SKM-1 (cell line): ENCODE results near the gene GPD1L.
"Not testable (repeated sequence)": the region's sequence is repeated elsewhere in the genome, so short reads cannot be mapped to it uniquely, and the experiment has no call there.

Source experiments
- DNase-seq: peaks from one replicate; lab custom pipeline; 2025; ENCODE audit not compliant: unreplicated experiment; lab: John Stamatoyannopoulos, UW

Gene GPD1L

GRCh38 chr3:32180141-32180784 is 73.8 kb downstream of the GPD1L start:
- DNase-seq: no peak

- DNase-seq: no peak
These were observed 74.9 kb downstream of the GPD1L start for GRCh38 chr3:32181365-32181764.

- DNase-seq: no peak
These were observed 75.4 kb downstream of the GPD1L start for GRCh38 chr3:32181796-32182195.

DNA sequence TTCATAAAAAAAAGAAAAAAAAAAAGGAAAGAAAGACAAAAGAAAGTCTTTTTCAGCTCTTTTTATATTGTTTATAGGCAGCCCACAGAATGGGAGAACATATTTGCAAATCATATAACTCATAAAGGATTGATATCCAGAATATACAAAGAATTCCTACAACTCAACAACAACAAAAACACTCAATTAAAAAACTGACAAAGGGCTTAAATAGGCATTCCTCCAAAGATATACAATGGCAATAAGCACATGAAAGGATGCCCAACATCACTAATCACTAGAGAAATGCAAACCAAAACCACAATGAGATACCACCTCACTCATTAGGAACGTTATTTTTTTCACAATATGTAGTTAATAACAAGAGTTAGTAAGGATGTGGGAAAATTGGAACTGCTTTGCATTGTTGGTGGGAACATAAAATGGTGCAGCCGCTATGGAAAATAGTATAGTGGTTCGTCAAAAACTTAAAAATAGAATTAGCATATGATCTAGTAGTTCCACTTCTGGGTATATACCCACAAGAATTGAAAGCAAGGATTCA is 77.8 kb downstream of the GPD1L start:
- no peak for DNase-seq

DNA sequence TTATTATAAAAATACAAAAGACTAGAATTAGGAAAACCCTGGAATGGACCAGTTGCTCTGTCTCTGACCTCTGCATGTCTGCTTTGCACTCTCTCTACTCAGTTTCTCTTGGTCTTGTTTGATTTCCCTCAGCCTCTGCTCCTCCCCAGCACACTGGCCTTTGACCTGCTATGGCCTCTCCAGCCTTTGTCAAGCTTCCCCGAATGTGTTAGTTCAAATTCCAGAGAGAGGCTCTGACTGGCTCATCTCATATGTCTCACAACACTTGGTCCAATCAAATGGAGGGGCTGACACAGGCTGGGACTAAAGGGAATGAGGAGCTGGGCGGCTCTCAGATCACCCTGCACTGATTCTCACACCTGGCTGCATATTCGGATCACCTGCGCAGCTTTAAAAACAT is 79.7 kb downstream of the GPD1L start:
- DNase-seq: no peak

GRCh38 chr3:32186876-32187275 is 80.5 kb downstream of the GPD1L start:
- no peak for DNase-seq

GRCh38 chr3:32189693-32190092 is 83.3 kb downstream of the GPD1L start:
- DNase-seq: no peak

DNA sequence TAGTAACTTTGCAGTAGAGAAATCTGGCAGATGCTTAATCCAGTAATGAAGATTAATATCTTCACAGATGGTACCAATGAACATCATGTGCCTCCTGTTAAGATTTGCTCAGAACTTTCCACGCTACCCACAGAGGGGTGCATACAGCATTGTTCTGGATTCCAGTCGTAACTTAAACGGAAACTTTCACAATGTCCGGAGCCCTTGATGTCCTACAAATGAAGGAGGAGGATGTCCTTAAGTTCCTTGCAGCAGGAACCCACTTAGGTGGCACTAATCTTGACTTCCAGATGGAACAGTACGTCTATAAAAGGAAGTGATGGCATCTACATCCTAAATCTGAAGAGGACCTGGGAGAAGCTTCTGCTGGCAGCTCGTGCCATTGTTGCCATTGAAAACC is 84.1 kb downstream of the GPD1L start:
- DNase-seq: not testable (repeated sequence)

DNA sequence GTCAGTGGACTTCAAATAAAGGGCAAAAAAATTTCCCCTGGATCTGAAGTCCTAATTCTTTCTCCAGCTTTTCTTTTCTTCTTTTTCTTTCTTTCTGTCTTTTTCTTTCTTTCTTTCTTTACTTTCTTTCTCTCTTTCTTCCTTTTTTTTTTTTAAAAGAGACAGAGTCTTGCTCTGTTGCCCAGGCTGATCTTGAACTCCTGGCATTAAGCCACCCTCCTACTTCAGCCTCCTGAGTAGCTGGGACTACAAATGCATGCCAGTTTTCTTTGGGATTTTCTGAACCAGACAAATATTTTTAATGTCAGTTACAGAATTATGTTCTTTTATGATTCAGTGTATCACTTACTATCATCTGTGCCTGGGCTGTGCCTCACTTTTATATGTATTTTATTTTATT is 86.7 kb downstream of the GPD1L start:
- DNase-seq: no peak

GRCh38 chr3:32194653-32195052 is 88.2 kb downstream of the GPD1L start:
- DNase-seq: no peak

- no peak for DNase-seq
These were observed 89.6 kb downstream of the GPD1L start for GRCh38 chr3:32195995-32196540.

DNA sequence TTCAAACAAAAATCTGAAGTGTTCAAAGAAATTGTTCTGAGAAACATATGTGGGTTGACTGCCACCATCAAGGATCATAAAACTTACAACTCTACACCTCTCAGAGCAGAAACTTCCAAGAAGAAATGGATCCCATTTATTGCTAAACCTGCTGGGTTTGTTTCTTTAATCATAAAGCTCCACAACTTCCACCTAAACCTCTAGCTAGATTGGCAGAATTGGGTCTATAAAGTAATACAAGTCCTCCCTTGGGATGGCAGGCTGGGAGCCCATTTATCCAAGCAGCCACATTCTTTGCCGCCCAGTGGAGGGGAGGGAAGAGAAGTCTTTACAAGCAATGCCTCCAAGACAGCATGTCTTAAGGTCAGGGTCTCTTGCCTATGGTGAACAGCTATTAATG is 91.6 kb downstream of the GPD1L start:
- no peak for DNase-seq

DNA sequence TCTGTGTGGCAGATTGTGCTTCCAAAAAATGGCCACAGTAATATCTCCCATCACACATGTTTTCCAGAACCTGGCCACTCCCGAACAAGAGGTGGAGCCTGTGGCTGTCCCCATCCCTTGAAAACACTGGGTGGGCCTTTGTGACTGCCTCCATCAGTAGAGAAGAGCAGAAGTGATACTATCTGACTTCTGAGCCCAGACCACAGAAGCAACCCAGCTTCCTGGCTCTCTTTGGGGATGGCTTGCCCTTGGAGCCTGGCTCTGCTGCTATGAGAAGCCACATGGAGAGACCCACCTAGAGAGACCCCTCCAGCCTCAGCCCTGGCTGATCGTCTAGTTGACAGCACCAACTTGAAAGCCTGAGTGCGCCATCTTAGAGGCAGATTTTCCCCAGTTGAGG is 92.3 kb downstream of the GPD1L start:
- no peak for DNase-seq

GRCh38 chr3:32200490-32200889 is 94.1 kb downstream of the GPD1L start:
- no peak for DNase-seq

DNA sequence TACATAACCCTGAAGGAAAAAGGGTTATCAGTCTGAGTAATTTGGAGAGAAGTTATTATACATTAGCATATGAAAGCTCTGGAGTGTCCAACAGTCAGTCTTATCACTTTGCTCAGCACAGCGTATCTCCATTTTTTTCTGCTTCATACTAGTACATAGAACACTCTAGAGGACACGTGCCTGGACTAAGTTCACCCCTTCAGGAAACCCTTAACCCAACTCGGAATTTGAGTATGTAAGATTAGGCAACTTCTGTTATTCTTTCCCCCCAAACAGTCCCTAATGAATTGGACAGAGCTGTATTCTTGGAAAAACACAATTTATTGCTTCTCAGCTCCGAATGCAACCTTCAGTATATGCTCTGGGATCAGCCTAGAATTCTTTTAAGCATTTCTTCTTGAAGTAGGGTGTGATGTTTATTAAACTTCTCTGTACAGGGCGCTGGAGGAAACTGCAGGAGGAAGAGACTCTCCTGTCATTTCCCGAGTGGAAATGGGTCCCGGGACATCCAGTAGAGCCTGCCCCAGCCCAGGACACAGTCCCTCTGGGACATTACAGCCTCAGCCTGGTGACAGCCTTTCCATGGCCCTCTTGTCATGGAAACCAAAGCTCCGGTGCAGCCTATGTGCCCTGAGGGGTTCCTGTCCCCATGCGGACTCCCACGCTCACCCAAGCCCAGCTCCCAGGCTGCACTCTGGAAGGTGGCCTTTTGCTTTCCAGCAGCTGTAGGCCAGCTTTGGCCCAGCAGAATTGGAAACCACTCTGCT is 94.8 kb downstream of the GPD1L start:
- no peak for DNase-seq

DNA sequence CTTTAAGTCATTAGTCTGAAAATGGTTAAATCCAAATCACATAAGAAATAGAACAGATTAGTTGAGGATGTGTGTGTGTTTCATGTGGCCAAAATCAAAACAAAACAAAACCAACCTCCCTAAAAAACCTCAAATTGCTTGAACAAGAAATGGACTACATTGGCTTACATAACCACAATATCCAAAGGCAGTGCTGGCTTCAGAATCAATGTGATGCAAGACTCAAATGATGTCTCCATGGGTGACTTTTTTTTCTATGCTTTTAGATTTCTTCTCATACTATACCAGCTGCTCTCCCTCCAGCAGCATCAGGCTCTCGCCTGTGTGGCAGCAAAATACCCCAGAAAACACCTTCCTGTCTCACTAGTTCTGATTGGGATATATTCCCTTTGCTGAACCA is 96.1 kb downstream of the GPD1L start:
- DNase-seq: no peak

- no peak for DNase-seq
These were observed 97.4 kb downstream of the GPD1L start for GRCh38 chr3:32203854-32204253.

DNA sequence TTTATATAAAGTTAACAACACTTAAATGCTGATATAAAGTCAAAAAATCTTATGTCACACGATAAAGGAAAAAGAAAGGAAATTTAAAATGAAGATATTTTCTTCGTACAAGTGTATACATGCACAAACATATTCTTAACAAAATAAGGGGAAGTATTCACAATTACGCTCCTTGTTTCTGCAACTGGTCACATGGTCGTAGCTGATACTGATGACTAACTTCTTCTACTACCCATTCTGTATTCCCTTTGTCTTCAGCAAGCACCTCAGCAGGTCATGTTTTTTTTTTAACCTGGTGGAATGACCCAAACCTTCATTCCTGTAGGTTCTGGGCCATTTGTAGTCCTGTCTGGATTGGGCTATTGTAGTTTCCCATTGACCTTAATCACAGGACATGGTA is 102.0 kb downstream of the GPD1L start:
- DNase-seq: no peak

DNA sequence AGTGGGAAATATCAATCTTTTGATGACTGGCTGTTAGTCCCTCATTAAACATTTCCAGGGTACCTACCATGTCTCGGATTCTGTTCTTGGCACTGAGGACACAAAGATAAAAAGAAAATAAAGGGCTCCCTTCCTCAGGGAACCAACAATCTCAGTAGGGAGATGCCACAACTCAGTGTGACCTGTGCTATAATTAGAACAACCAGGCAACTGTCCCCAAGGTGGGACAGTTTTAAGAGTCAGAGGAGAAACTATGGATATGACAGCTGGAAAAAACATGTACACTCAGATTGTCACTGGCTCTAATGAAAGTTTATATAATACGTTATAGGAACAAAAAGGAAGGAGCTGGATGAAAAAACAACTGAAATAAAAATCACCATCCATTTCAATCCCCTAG is 108.8 kb downstream of the GPD1L start:
- no peak for DNase-seq

GRCh38 chr3:32216172-32216783 is 109.9 kb downstream of the GPD1L start:
- DNase-seq: no peak

- no peak for DNase-seq
These were observed 110.9 kb downstream of the GPD1L start for GRCh38 chr3:32217339-32217738.
